ENCODE data around the gene IQCE.
A peak's percentile ranks its signal among the peaks of the same experiment; 100 is the strongest.
"Not testable (repeated sequence)": the region's sequence is repeated elsewhere in the genome, so short reads cannot be mapped to it uniquely, and the experiment has no call there.

The IQCE gene

DNA sequence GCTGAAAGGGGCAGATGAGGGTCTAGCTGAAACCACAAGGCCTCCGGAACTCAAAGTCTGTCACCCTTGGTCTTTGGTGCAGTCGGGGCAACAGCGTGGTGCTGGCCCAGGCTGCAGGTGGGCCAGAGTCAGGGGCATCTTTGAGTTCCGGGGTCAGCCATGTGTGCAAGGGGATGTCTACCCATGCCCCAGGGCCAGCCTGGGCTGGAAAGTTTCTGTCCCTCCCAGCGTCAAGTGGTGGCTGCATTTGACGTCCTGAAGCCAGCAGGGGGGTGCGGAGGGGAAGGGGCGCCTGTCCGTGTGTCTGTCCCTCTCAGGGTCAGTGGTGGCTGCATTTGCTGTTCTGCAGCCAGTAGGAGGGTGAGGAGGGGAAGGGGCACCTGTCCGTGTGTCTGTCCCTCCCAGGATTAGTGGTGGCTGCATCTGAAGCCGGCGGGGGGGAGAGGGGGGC lies 4.1 kb upstream of the IQCE start:
- Histone ChIP-seq H3K4me3 (peak overlapping the region; percentile 88), H3K27ac (peak overlapping the region; percentile 96 to 99)
- no peak for DNase-seq (ENCODE audit: low spot score)
- TF ChIP-seq, protein P1, sequence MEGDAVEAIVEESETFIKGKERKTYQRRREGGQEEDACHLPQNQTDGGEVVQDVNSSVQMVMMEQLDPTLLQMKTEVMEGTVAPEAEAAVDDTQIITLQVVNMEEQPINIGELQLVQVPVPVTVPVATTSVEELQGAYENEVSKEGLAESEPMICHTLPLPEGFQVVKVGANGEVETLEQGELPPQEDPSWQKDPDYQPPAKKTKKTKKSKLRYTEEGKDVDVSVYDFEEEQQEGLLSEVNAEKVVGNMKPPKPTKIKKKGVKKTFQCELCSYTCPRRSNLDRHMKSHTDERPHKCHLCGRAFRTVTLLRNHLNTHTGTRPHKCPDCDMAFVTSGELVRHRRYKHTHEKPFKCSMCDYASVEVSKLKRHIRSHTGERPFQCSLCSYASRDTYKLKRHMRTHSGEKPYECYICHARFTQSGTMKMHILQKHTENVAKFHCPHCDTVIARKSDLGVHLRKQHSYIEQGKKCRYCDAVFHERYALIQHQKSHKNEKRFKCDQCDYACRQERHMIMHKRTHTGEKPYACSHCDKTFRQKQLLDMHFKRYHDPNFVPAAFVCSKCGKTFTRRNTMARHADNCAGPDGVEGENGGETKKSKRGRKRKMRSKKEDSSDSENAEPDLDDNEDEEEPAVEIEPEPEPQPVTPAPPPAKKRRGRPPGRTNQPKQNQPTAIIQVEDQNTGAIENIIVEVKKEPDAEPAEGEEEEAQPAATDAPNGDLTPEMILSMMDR (IDR thresholded peaks at IDR 0.05): no peak

DNA sequence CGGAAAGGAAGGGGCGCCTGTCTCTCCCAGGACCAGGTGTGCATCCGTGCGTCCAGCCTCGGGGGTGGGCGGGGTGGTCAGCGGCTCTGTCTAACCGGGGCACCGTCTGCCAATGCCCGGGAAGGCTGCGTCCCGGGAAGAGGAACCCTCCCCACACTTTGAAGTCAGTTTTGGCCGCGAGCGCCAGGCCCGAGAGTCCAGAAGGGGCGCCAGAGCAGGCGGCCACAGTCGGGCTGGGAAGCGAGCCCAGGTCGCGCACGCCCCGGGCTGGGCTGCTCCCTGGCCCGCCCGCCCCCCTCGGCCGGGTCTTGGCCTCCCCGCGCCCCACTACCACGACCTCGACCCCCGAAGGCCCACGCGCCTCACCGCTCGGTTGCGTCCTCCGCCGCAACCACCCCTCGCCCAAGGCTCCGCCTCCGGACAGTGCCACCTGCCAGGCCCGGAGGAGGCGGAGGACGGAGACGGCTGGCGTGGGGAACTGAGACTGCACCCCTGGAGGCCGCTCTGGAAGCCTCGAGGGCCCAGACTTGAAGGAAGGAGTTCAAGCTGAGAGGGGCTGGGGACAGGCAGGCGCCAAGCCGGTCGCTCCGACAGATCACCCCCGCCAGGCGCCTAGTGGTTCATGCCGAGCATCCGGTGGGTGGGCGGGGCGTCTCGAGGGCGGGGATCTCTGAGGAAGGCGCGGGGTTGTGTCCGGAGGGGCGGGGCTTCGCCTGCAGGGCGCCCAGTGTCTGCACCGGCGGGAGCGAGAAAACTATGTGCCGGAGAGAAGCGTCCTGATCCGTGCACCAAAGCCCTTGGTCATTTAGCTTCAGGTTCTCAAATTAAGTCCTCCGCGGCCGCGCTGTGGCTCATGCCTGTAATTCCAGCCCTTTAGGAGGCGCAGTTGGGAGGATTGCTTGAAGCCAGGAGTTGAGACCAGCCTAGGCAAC lies 3.4 kb upstream of the IQCE start, which contains the start of gene BRAT1:
Gene BRAT1 (minus strand): TSS at position 404 of the 932 bp plus-strand sequence. CDS start 1,093 bp downstream, outside the sequence.
- TF ChIP-seq, protein P1 (IDR thresholded peaks at IDR 0.05): peak; percentile 9
- DNase-seq (ENCODE audit: low spot score): peak; percentile 97
- Histone ChIP-seq H3K4me3 (peak within 1 kb of the TSS; percentile 88), H3K27ac (peak within 1 kb of the TSS; percentile 96 to 99)

DNA sequence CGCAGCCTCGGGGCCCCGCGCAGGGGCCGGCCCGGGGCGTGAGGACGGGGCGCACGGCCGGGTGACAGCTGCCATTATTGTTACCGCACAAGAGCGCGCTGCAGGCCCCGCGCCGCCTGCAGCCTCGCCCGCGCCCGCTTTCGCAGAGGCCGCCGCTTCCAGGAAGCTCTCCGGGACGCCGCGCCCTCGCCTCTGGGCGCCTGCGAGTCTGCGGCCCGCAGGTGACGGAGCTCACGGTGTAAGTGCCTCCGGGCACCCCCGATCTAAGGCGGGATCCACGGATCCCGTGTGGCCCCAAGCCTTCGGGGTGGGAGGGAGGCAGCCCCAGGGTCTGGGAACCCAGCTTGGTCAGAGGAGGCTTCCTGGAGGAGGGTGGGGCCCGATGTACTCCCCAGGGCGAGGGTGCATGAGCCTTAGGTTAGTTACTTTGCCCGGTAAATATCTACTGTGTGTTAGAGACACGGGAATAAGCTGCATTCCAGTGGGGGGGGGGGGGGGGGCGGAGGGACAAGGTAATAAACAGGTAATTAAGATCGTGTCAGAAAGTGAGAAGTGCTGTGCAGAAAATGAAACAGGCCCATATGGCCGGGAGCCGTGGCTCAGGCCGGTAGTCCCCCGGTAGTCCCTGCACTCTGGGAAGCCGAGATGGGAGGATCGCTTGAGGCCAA lies 638 bp downstream of the IQCE start:
- TF ChIP-seq, protein P1 (IDR thresholded peaks at IDR 0.05): no peak
- peak overlapping the region; percentile 86 for H3K4me3 ChIP-seq
- peak overlapping the region; percentile 38 to 67 for H3K27ac ChIP-seq
- DNase-seq (ENCODE audit: low spot score): no peak

DNA sequence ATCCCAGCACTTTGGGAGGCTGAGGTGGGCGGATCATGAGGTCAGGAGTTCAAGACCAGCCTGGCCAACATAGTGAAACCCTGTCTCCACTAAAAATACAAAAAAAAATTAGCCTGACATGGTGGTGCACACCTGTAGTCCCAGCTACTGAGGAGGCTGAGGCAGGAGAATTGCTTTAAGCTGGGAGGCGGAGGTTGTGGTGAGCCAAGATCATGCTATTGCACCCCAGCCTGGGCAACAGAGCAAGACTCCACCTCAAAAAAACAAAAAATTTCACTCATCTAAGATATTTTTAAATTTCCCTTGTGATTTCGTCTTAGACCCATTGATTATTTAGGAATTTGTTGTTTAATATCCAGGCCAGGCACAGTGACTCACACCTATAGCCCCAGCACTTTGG lies 5.2 kb downstream of the IQCE start:
- H3K27ac ChIP-seq; DNase-seq (ENCODE audit: low spot score): not testable (repeated sequence)

DNA sequence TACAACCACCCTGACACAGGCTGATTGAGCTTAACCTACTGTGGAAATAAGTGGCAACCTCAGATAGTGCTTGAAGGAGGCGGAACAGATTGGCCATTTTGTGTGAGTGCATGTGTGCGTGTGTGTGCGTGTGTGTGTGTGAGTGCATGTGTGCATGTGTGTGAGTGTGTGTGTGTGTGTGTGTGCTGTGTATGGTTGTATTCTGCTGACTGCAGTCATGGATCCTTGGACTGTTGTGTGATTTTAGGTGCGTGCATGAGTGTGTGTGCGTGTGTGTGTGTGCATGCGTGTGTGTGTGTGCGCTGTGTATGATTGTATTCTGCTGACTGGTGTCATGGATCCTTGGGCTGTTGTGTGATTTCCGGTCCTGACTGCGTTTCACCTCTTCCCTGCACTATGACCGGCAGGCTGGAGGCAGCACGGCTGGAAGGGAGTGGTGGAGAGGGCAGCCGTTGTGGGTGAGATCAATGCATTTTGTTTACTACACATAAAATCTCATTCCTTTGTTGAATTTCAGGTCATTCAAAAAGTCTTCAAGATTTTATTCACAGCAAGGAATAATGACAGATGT lies 6.3 kb downstream of the IQCE start:
- H3K4me3 ChIP-seq: no peak overlapping the region
- TF ChIP-seq, protein P1 (IDR thresholded peaks at IDR 0.05): no peak
- no peak overlapping the region for H3K27ac ChIP-seq
- no peak for DNase-seq (ENCODE audit: low spot score)

More for the DNA sequence above, 5.2 kb downstream of the IQCE start:
- H3K4me3 ChIP-seq: not testable (repeated sequence)

DNA sequence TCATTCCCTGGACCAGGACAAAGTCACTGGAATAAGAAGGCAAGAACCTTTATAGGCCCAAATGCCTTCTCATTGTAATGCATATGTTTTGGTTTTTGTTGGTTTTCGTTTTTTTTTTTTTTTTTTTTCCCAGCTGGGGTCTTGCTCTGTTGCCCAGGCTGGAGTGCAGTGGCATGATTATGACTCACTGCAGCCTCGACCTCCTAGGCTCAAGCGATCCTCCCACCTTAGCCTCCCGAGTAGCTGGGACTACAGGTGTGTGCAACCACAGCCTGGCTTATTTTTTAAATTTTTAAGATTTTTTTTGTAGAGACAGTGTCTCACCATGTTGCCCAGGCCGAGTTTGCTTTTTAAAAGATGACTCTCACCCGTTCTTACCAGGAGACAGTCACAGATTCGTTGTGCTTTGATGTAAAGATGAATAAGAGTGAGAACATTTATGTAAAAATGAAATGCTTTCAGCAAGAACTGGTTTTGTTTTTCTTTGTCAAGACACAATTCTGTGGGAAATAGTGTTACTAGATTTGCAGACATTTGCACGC lies 7.6 kb downstream of the IQCE start:
- no peak overlapping the region for H3K4me3 ChIP-seq
- no peak for DNase-seq (ENCODE audit: low spot score)

More for the DNA sequence above, 7.6 kb downstream of the IQCE start:
- no peak overlapping the region for H3K27ac ChIP-seq
- TF ChIP-seq, protein P1 (IDR thresholded peaks at IDR 0.05): no peak
